IMR-90 (cell line): ENCODE results near the gene POU2F2. TPM values are rescaled to one million over a fixed set of nuclear protein-coding genes. Genes with fewer than 3 reads are reported as not detected.

Source experiments
- ATAC-seq: fragments of 200-7000 bp; cut with Tn5 transposase; 2 replicates; pipeline ENCODE4 v1.9.1; 2020; ENCODE audit warnings: low read depth, mild to moderate bottlenecking, moderate library complexity
- BruUV-seq: library from RNA; stranded (reverse); fragments of 400-500 nt; replicated peaks from 2 replicates; lab custom pipeline; 2021; lab: Mats Ljungman, UMichigan
- CTCF ChIA-PET: fragments of 300-600 bp; formaldehyde crosslinking; extraction: SDS; loops from one replicate; lab custom pipeline; 2021; ENCODE audit warnings: antibody characterized with exemption; lab: Yijun Ruan, JAX
- POLR2A ChIA-PET: fragments of 300-600 bp; sonication (Branson Sonifier 250); formaldehyde crosslinking; loops from one replicate; lab custom pipeline; 2022; ENCODE audit warnings: antibody characterized with exemption; ENCODE audit not compliant: unreplicated experiment; lab: Charles Lee
- DNase-seq: peaks from one replicate; pipeline ENCODE4 v3.0.0; 2013
- H2AFZ ChIP-seq: replicated peaks from 2 replicates; pipeline ENCODE3; 2013; ENCODE audit warnings: low read length, mild to moderate bottlenecking; ENCODE audit not compliant: poor library complexity
- H2AK5ac ChIP-seq: 2 replicates; pipeline ENCODE4 v1.6.1; 2013; ENCODE audit warnings: low read depth, low read length, inconsistent platforms
- H2AK9ac ChIP-seq: replicated peaks from 2 replicates; pipeline ENCODE3; 2013; ENCODE audit warnings: mild to moderate bottlenecking, low read depth, low read length, moderate library complexity; ENCODE audit not compliant: poor library complexity
- H2BK120ac ChIP-seq: 2 replicates; pipeline ENCODE4 v1.6.1; 2013; ENCODE audit warnings: low read depth, low read length, inconsistent platforms
- H2BK15ac ChIP-seq: 3 replicates; pipeline ENCODE4 v1.6.1; 2013; ENCODE audit warnings: low read depth, low read length, inconsistent platforms
- H2BK20ac ChIP-seq: 2 replicates; pipeline ENCODE4 v1.6.1; 2013; ENCODE audit warnings: low read depth, mild to moderate bottlenecking, inconsistent platforms, low read length, moderate library complexity
- H2BK5ac ChIP-seq: 2 replicates; pipeline ENCODE4 v1.6.1; 2013; ENCODE audit warnings: mild to moderate bottlenecking, low read depth, low read length, inconsistent platforms; ENCODE audit not compliant: poor library complexity, severe bottlenecking
- H3K14ac ChIP-seq: replicated peaks from 2 replicates; pipeline ENCODE4 v1.6.1; 2013; ENCODE audit warnings: low read depth, low read length, inconsistent platforms
- H3K18ac ChIP-seq: 2 replicates; pipeline ENCODE4 v1.6.1; 2013; ENCODE audit warnings: low read depth, low read length, control low read depth
- H3K23ac ChIP-seq: 2 replicates; pipeline ENCODE4 v1.6.1; 2013; ENCODE audit warnings: low read depth, low read length, inconsistent platforms
- H3K27ac ChIP-seq: 2 replicates; pipeline ENCODE4 v1.5.1; 2013; ENCODE audit warnings: mild to moderate bottlenecking, control low read depth, low read length; ENCODE audit not compliant: insufficient read depth
- H3K27me3 ChIP-seq: 2 replicates; pipeline ENCODE4 v1.6.1; 2013; ENCODE audit warnings: low read length; ENCODE audit not compliant: control insufficient read depth, insufficient read depth
- H3K36me3 ChIP-seq: 2 replicates; pipeline ENCODE4 v1.6.1; 2013; ENCODE audit warnings: low read length, mixed read lengths; ENCODE audit not compliant: control insufficient read depth, insufficient read depth
- H3K4ac ChIP-seq: 2 replicates; pipeline ENCODE4 v1.6.1; 2013; ENCODE audit warnings: low read depth, low read length, inconsistent platforms
- H3K4me1 ChIP-seq: 2 replicates; pipeline ENCODE4 v1.6.1; 2013; ENCODE audit warnings: low read length, mixed read lengths; ENCODE audit not compliant: control insufficient read depth, insufficient read depth
- H3K4me2 ChIP-seq: 2 replicates; pipeline ENCODE4 v1.6.1; 2013; ENCODE audit warnings: low read depth, mild to moderate bottlenecking, control low read depth, low read length, moderate library complexity
- H3K4me3 ChIP-seq: 2 replicates; pipeline ENCODE4 v1.5.1; 2013; ENCODE audit warnings: low read depth, mild to moderate bottlenecking, control low read depth, low read length, moderate library complexity; ENCODE audit not compliant: insufficient read depth
- H3K56ac ChIP-seq: 2 replicates; pipeline ENCODE4 v1.6.1; 2013; ENCODE audit warnings: low read length, inconsistent platforms; ENCODE audit not compliant: insufficient read depth; ENCODE audit errors: extremely low read depth
- H3K79me1 ChIP-seq, 2 experiments: 2 replicates each; pipeline ENCODE4 v1.6.1; 2013; ENCODE audit warnings: low read length in 2 of 2, inconsistent platforms in 1 of 2, low read depth in 1 of 2
- H3K9ac ChIP-seq: 2 replicates; pipeline ENCODE4 v1.6.1; 2013; ENCODE audit warnings: low read depth, low read length, control low read depth
- H3K9me1 ChIP-seq: 2 replicates; pipeline ENCODE4 v1.6.1; 2013; ENCODE audit warnings: low read length, inconsistent platforms; ENCODE audit not compliant: insufficient read depth
- H3K9me3 ChIP-seq: 2 replicates; pipeline ENCODE4 v1.6.1; 2013; ENCODE audit warnings: low read length; ENCODE audit not compliant: control insufficient read depth, insufficient read depth
- H4K20me1 ChIP-seq: 2 replicates; pipeline ENCODE4 v1.6.1; 2013; ENCODE audit warnings: low read length, inconsistent platforms; ENCODE audit not compliant: insufficient read depth
- H4K5ac ChIP-seq: 2 replicates; pipeline ENCODE4 v1.6.1; 2013; ENCODE audit warnings: mild to moderate bottlenecking, low read depth, low read length, control low read depth
- H4K8ac ChIP-seq, 2 experiments: 2 replicates each; pipeline ENCODE4 v1.6.1; 2013; ENCODE audit warnings: low read depth in 2 of 2, low read length in 2 of 2, control low read depth in 1 of 2, inconsistent platforms in 1 of 2
- H4K91ac ChIP-seq: 2 replicates; pipeline ENCODE4 v1.6.1; 2013; ENCODE audit warnings: low read depth, low read length, inconsistent platforms; ENCODE audit not compliant: insufficient read depth
- BHLHE40 ChIP-seq: fragments of 150-350 bp; IDR thresholded peaks from 2 replicates; pipeline ENCODE4 v1.6.1; 2016; ENCODE audit warnings: mild to moderate bottlenecking, low read depth, low read length
- CHD1 ChIP-seq: IDR thresholded peaks from 2 replicates; pipeline ENCODE4 v1.6.1; 2012; ENCODE audit warnings: low read depth, low read length, improper control_type of control experiment
- CTCF ChIP-seq: conservative IDR thresholded peaks from 2 replicates; pipeline ENCODE4 v1.5.1; 2012; ENCODE audit warnings: mild to moderate bottlenecking, low read depth, low read length, improper control_type of control experiment
- ELK1 ChIP-seq: fragments of 150-350 bp; IDR thresholded peaks from 2 replicates; pipeline ENCODE4 v1.6.1; 2016; ENCODE audit warnings: low read depth, mild to moderate bottlenecking, low read length, moderate library complexity, borderline replicate concordance
- MAFK ChIP-seq: IDR thresholded peaks from 2 replicates; pipeline ENCODE4 v1.6.1; 2012; ENCODE audit warnings: low read depth, low read length, improper control_type of control experiment
- MXI1 ChIP-seq: IDR thresholded peaks from 2 replicates; pipeline ENCODE4 v1.6.1; 2012; ENCODE audit warnings: low read depth, mild to moderate bottlenecking, low read length, moderate library complexity, borderline replicate concordance
- POLR2A ChIP-seq: IDR thresholded peaks from 2 replicates; pipeline ENCODE4 v1.6.1; 2012; ENCODE audit warnings: mild to moderate bottlenecking, low read depth, low read length
- RAD21 ChIP-seq: IDR thresholded peaks from 2 replicates; pipeline ENCODE4 v1.6.1; 2012; ENCODE audit warnings: low read length, improper control_type of control experiment
- RCOR1 ChIP-seq: IDR thresholded peaks from 2 replicates; pipeline ENCODE4 v1.6.1; 2012; ENCODE audit warnings: mild to moderate bottlenecking, low read length, improper control_type of control experiment; ENCODE audit not compliant: insufficient replicate concordance
- RFX5 ChIP-seq: IDR thresholded peaks from 2 replicates; pipeline ENCODE4 v1.8.0; 2012; ENCODE audit warnings: low read depth, mild to moderate bottlenecking, low read length, moderate library complexity
- SMC3 ChIP-seq: fragments of 150-350 bp; IDR thresholded peaks from 2 replicates; pipeline ENCODE4 v1.6.1; 2016; ENCODE audit warnings: low read depth, mild to moderate bottlenecking, antibody characterized with exemption, low read length, moderate library complexity
- WGBS, 2 experiments: methylation state at CpG; one replicate each; pipeline versions ENCODE4 v1.1.5 to v1.1.7; 2013; ENCODE audit warnings: missing lambda C conversion rate in 2 of 2; ENCODE audit not compliant: insufficient read length in 1 of 2; ENCODE audit errors: extremely low coverage in 2 of 2; 5-methylcytosine and 5-hydroxymethylcytosine counted together
- dilution Hi-C: fragments of 300-500 bp; cut with HindIII; formaldehyde crosslinking; loops from one replicate; pipeline ENCODE4 v1.14.3; 2018; ENCODE audit warnings: low sequenced_read_pairs; ENCODE audit not compliant: unreplicated experiment
- in situ Hi-C: fragments of 300-500 bp; cut with MboI; formaldehyde crosslinking; loops from 3 replicates; pipeline ENCODE4 v1.14.3; 2019; ENCODE audit warnings: low sequenced_read_pairs, inconsistent platforms, mixed read lengths
- intact Hi-C: fragments of 100-400 bp; cut with micrococcal nuclease; formaldehyde crosslinking; loops from 2 replicates; pipeline ENCODE4 v1.10.0; 2022
- polyA plus RNA-seq, 3 experiments: library from polyadenylated mRNA; depleted of rRNA; stranded (reverse); fragments of >200 nt; gene quantifications; 2 replicates each; pipeline ENCODE4 v1.2.3, GENCODE V29; 2012; ENCODE audit warnings: low replicate concordance in 1 of 3
- total RNA-seq: library from RNA; depleted of rRNA; stranded (reverse); fragments of >200 nt; gene quantifications from 2 replicates; pipeline ENCODE4 v1.2.3, GENCODE V29; 2012

The POU2F2 gene
- total and polyA plus RNA-seq, 2 of the 4 experiments (the other 2 are of a cell fraction), result 0.54 to 5.0 TPM

GRCh38 chr19:42132851-42133528 is 744 bp upstream of the POU2F2 start (continued):
- peak; percentile 86 for TF ChIP-seq SMC3

GRCh38 chr19:42131149-42132029 is 857 bp downstream of the POU2F2 start:
- H2BK120ac ChIP-seq, result peak overlapping the region; percentile 57; the same call in 1 of the 2 replicates
- peaks cover 14% of the 10 kb centered on the region for H3K4me1 ChIP-seq
- BruUV-seq, result no TSS peak
- POLR2A ChIA-PET, result no interaction called here
- DNase-seq (no peak), ATAC-seq (no peak)
- H2BK15ac ChIP-seq, result peak overlapping the region; percentile 4; the same call in 1 of the 3 replicates
- H2AK5ac ChIP-seq, result peak overlapping the region; percentile 77; the same call in 1 of the 2 replicates
- no peak overlapping the region for H3K56ac ChIP-seq
- H4K8ac ChIP-seq, result peak overlapping the region; percentile 1 to 61; a peak in 1 of 4 replicates
- no peak overlapping the region for H2BK5ac ChIP-seq
- H3K4me3 ChIP-seq, result peak overlapping the region; percentile 30; the same call in 1 of the 2 replicates
- peak overlapping the region; percentile 42 for H3K4ac ChIP-seq
- H4K91ac ChIP-seq, result peak overlapping the region; percentile 83; the same call in 1 of the 2 replicates
- peak overlapping the region; percentile 82 for H3K4me2 ChIP-seq
- H4K5ac ChIP-seq, result no peak overlapping the region
- 82% methylated on average over 3 of the region's 6 CpGs; no CpG with 5 or more reads in 1 of the 2 experiments for WGBS, 2 experiments
- peak overlapping the region; percentile 70 for H2AFZ ChIP-seq
- peak overlapping the region; percentile 33 for H3K23ac ChIP-seq
- H3K18ac ChIP-seq, result no peak overlapping the region
- H3K79me1 ChIP-seq, result peaks cover 8 to 19% of the 10 kb centered on the region in 2 experiments; a peak in 3 of 4 replicates
- H2BK20ac ChIP-seq, result no peak overlapping the region; the same call in 1 of the 2 replicates
- CTCF ChIA-PET, result interaction anchor here (1.7 to 2.1 kb wide), 2 partner anchors 20 to 23 kb away, joined by 4 to 6 read pairs; no protein-coding TSS in a partner anchor
- peaks cover 12% of the 10 kb centered on the region for H3K9me1 ChIP-seq
- dilution Hi-C loops, result no loop called here
- H3K36me3 ChIP-seq, result no peaks in the 10 kb centered on the region
- peak overlapping the region; percentile 52 for H2AK9ac ChIP-seq
- peak overlapping the region; percentile 12 for H3K14ac ChIP-seq
- no peaks in the 10 kb centered on the region for H4K20me1 ChIP-seq
- intact Hi-C loops, result loop anchor here (2.0 to 10.0 kb wide), 5 partner anchors 23 to 273 kb away; partner anchors contain the start of gene GSK3A
- no peak overlapping the region; the same call in 1 of the 2 replicates for H3K9ac ChIP-seq
- no peaks in the 10 kb centered on the region for H3K9me3 ChIP-seq
- in situ Hi-C loops, result loop anchor here (10.0 kb wide), 1 partner anchor 193 kb away; the partner anchor contains the start of gene MEGF8
- no peak overlapping the region for H3K27ac ChIP-seq
- H3K27me3 ChIP-seq, result peaks cover 11% of the 10 kb centered on the region
- TF ChIP-seq CHD1 (no peak), RAD21 (no peak), CTCF (no peak), RFX5 (no peak), MXI1 (no peak), POLR2A (no peak), RCOR1 (no peak), BHLHE40 (no peak), MAFK (no peak), ELK1 (no peak)
